GM12878 (cell line): ENCODE results near the gene ESR1. TPM values are rescaled to one million over a fixed set of nuclear protein-coding genes. Genes with fewer than 3 reads are reported as not detected.

Experiments used
- ATAC-seq: fragments of 200-7000 bp; cut with Tn5 transposase; 3 replicates; pipeline ENCODE4 v1.9.1; 2020; ENCODE audit warnings: mild to moderate bottlenecking, moderate library complexity
- BruUV-seq: library from RNA; stranded (reverse); fragments of 400-500 nt; replicated peaks from 2 replicates; lab custom pipeline; 2021; lab: Mats Ljungman, UMichigan
- CTCF ChIA-PET: fragments of 300-600 bp; sonication (Branson Sonifier 250); formaldehyde crosslinking; extraction: SDS; loops from one replicate; lab custom pipeline; 2021; ENCODE audit warnings: inconsistent platforms; lab: Yijun Ruan, JAX
- POLR2A ChIA-PET: fragments of 350-600 bp; formaldehyde crosslinking; extraction: SDS; loops from one replicate; lab custom pipeline; 2021; ENCODE audit warnings: inconsistent platforms; lab: Charles Lee
- RAD21 ChIA-PET: fragments of 300-600 bp; sonication (Branson Sonifier 250); formaldehyde crosslinking; loops from one replicate; lab custom pipeline; 2023; ENCODE audit warnings: antibody characterized with exemption; ENCODE audit not compliant: unreplicated experiment; lab: Charles Lee
- SMC1A ChIA-PET: fragments of 300-600 bp; sonication (Branson Sonifier 250); formaldehyde crosslinking; loops from one replicate; lab custom pipeline; 2023; ENCODE audit not compliant: unreplicated experiment, uncharacterized antibody; lab: Charles Lee
- DNase-seq: peaks from one replicate; pipeline ENCODE4 v3.0.0-alpha.2; 2011; ENCODE audit warnings: low read depth, low spot score
- FAIRE-seq: peaks from 3 replicates; lab custom pipeline; 2011; peaks lifted over from hg19 to GRCh38; lab: Jason Lieb, UNC
- H2AFZ ChIP-seq: 2 replicates; pipeline ENCODE4 v1.6.0; 2011; ENCODE audit warnings: low read depth, low read length, control low read depth; ENCODE audit not compliant: control insufficient read depth
- H3K27ac ChIP-seq: 2 replicates; pipeline ENCODE4 v1.5.1; 2011; ENCODE audit warnings: control low read depth; ENCODE audit not compliant: control insufficient read depth, insufficient read depth
- H3K27me3 ChIP-seq, 2 experiments: replicated peaks in 1 of 2; 2 replicates each; pipeline versions ENCODE4 v1.6.0 to v1.6.1; 2011; ENCODE audit warnings: low read length in 1 of 2; ENCODE audit not compliant: control insufficient read depth in 2 of 2, insufficient read depth in 2 of 2
- H3K36me3 ChIP-seq, 2 experiments: 2 replicates each; pipeline ENCODE4 v1.5.1; 2011; ENCODE audit warnings: low read length in 1 of 2; ENCODE audit not compliant: control insufficient read depth in 2 of 2, insufficient read depth in 2 of 2
- H3K4me1 ChIP-seq: 2 replicates; pipeline ENCODE4 v1.6.1; 2011; ENCODE audit warnings: mild to moderate bottlenecking, low read length, moderate library complexity, mixed read lengths; ENCODE audit not compliant: control insufficient read depth, insufficient read depth
- H3K4me2 ChIP-seq: 2 replicates; pipeline ENCODE4 v1.6.0; 2011; ENCODE audit warnings: control low read depth; ENCODE audit not compliant: control insufficient read depth, insufficient read depth
- H3K4me3 ChIP-seq: fragments of 200-600 bp; sonication (generic); 2 replicates; pipeline ENCODE4 v1.5.1; 2016
- H3K79me2 ChIP-seq: 2 replicates; pipeline ENCODE4 v1.6.0; 2011; ENCODE audit warnings: low read length; ENCODE audit not compliant: control insufficient read depth, insufficient read depth
- H3K9ac ChIP-seq: 2 replicates; pipeline ENCODE4 v1.8.0; 2011; ENCODE audit warnings: low read length, control low read depth, mixed read lengths; ENCODE audit not compliant: control insufficient read depth, insufficient read depth
- H3K9me3 ChIP-seq: replicated peaks from 3 replicates; pipeline ENCODE4 v1.5.1; 2011; ENCODE audit warnings: mild to moderate bottlenecking, low read length; ENCODE audit not compliant: control insufficient read depth, insufficient read depth
- H4K20me1 ChIP-seq: 2 replicates; pipeline ENCODE4 v1.6.0; 2011; ENCODE audit not compliant: control insufficient read depth, insufficient read depth
- BACH1 ChIP-seq: fragments of 450-650 bp; IDR thresholded peaks from 2 replicates; pipeline ENCODE4 v1.6.1; 2017; ENCODE audit warnings: mild to moderate bottlenecking, borderline replicate concordance
- E4F1 ChIP-seq: fragments of 450-650 bp; IDR thresholded peaks from 2 replicates; pipeline ENCODE4 v1.6.1; 2018; ENCODE audit warnings: borderline replicate concordance, mild to moderate bottlenecking; ENCODE audit not compliant: partially characterized antibody
- NFXL1 ChIP-seq: fragments of 450-650 bp; IDR thresholded peaks from 2 replicates; pipeline ENCODE4 v1.6.1; 2017; ENCODE audit warnings: antibody characterized with exemption, mild to moderate bottlenecking, borderline replicate concordance
- NR2F1 ChIP-seq: fragments of 450-650 bp; conservative IDR thresholded peaks from 2 replicates; pipeline ENCODE4 v1.6.1; 2017; ENCODE audit warnings: mild to moderate bottlenecking
- PAX5 ChIP-seq: IDR thresholded peaks from 2 replicates; pipeline ENCODE4 v1.6.1; 2011; ENCODE audit warnings: low read depth, low read length, borderline replicate concordance
- PAX8 ChIP-seq: fragments of 450-650 bp; IDR thresholded peaks from 2 replicates; pipeline ENCODE4 v1.6.1; 2017; ENCODE audit warnings: mild to moderate bottlenecking, moderate library complexity
- RUNX3 ChIP-seq: IDR thresholded peaks from 2 replicates; pipeline ENCODE4 v1.6.1; 2012; ENCODE audit warnings: low read length, inconsistent platforms
- SMARCA5 ChIP-seq: fragments of 450-650 bp; IDR thresholded peaks from 2 replicates; pipeline ENCODE4 v1.6.1; 2017; ENCODE audit warnings: mild to moderate bottlenecking
- WGBS: methylation state at CpG from one replicate; pipeline ENCODE4 v1.1.6; 2016; ENCODE audit warnings: low lambda C conversion rate; ENCODE audit not compliant: insufficient replicate concordance, insufficient coverage; ENCODE audit errors: missing lambda C conversion rate; 5-methylcytosine and 5-hydroxymethylcytosine counted together
- in situ Hi-C: fragments of 300-500 bp; cut with MboI; formaldehyde crosslinking; loops from 9 replicates; pipeline ENCODE4 v1.14.3; 2018; ENCODE audit warnings: mixed read lengths
- intact Hi-C: fragments of 100-400 bp; cut with micrococcal nuclease; formaldehyde crosslinking; loops from one replicate; pipeline ENCODE4 v1.14.2; 2022; ENCODE audit not compliant: unreplicated experiment
- polyA plus RNA-seq, 11 experiments: library from polyadenylated mRNA; depleted of rRNA in 4 of 11; unstranded in 6 of 11; stranded (reverse) in 5 of 11; fragments of >200 nt; fragmentation: Nextera tagmentation in 4 of 11; fragmentation: Illumina TruSeq in 1 of 11; extraction: Ambion mirVana in 4 of 11; extraction: Trizol in 1 of 11; gene quantifications; 1 replicate in 1 of 11; 2 replicates in 10 of 11; pipeline versions ENCODE4 v1.2.1 to v1.2.3, GENCODE V29; 2011 to 2016; ENCODE audit warnings: inconsistent platforms in 2 of 11, missing spikeins in 2 of 11, low read depth in 1 of 11
- total RNA-seq, 4 experiments: library from RNA; depleted of rRNA in 3 of 4; stranded (reverse); fragments of >200 nt in 3 of 4; fragmentation: Illumina TruSeq in 1 of 4; extraction: Trizol in 1 of 4; gene quantifications; 2 replicates each; pipeline versions ENCODE4 v1.2.1 to v1.2.3, GENCODE V29; 2013 to 2021
- TF ChIP-seq, protein P1 (sequence below): fragments of 450-650 bp; IDR thresholded peaks from 2 replicates; pipeline ENCODE4 v1.6.1; 2016; ENCODE audit warnings: mild to moderate bottlenecking
- TF ChIP-seq, protein P2 (sequence below): IDR thresholded peaks from 2 replicates; pipeline ENCODE4 v1.6.1; 2012; ENCODE audit warnings: improper control_type of control experiment, low read depth, low read length; ENCODE audit not compliant: insufficient replicate concordance

Gene ESR1
- total and polyA plus RNA-seq, 10 of the 15 experiments (the other 5 are each of a cell fraction or from before 2014, with no cell fraction given) = 0.03 to 0.51 (median 0.21) TPM; not detected in 4

DNA sequence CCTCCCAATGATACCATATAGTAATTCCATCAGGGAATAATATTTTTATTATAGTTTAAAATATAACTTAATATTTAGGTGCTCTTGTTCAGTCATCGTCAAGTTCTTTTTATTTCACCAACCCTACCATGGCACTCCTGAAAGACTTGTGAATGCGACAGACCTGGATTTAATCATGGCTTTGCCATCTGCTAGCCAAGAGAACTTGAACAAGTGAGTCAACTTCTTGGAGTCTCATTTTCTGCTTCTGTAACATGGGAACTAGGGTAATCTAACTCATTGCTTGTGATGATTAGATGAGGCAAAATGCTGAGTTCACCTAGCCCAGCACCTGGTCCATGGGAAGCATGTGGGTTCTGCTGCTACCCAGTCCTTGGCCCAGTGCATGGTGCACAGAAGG lies 62.9 kb downstream of the ESR1 start:
- ATAC-seq (no peak), DNase-seq (no peak), FAIRE-seq (no peak)
- Histone ChIP-seq H3K4me2 (no peak overlapping the region), H3K27me3 (no peaks in the 10 kb centered on the region), H3K36me3 (no peaks in the 10 kb centered on the region), H3K4me3 (no peak overlapping the region), H3K9me3 (no peaks in the 10 kb centered on the region), H3K27ac (no peak overlapping the region), H4K20me1 (no peaks in the 10 kb centered on the region), H2AFZ (no peak overlapping the region), H3K4me1 (no peaks in the 10 kb centered on the region), H3K79me2 (no peaks in the 10 kb centered on the region), H3K9ac (no peak overlapping the region)
- WGBS = 67% methylated on average over 2 of the region's 2 CpGs
- ChIA-PET SMC1A (no interaction called here), CTCF (interaction anchor here (1.1 kb wide), 1 partner anchor 18 kb away, joined by 3 read pairs; no protein-coding TSS in a partner anchor), POLR2A (no interaction called here), RAD21 (no interaction called here)
- intact Hi-C loops (no loop called here), in situ Hi-C loops (no loop called here)
- BruUV-seq = no TSS peak
- TF ChIP-seq, protein P1, sequence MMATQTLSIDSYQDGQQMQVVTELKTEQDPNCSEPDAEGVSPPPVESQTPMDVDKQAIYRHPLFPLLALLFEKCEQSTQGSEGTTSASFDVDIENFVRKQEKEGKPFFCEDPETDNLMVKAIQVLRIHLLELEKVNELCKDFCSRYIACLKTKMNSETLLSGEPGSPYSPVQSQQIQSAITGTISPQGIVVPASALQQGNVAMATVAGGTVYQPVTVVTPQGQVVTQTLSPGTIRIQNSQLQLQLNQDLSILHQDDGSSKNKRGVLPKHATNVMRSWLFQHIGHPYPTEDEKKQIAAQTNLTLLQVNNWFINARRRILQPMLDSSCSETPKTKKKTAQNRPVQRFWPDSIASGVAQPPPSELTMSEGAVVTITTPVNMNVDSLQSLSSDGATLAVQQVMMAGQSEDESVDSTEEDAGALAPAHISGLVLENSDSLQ = no peak
- TF ChIP-seq SMARCA5 = no peak
- no peak for TF ChIP-seq RUNX3
- TF ChIP-seq NFXL1 = no peak
- no peak for TF ChIP-seq PAX8
- TF ChIP-seq BACH1 = no peak
- no peak for TF ChIP-seq E4F1
- no peak for TF ChIP-seq PAX5
- TF ChIP-seq, protein P2, sequence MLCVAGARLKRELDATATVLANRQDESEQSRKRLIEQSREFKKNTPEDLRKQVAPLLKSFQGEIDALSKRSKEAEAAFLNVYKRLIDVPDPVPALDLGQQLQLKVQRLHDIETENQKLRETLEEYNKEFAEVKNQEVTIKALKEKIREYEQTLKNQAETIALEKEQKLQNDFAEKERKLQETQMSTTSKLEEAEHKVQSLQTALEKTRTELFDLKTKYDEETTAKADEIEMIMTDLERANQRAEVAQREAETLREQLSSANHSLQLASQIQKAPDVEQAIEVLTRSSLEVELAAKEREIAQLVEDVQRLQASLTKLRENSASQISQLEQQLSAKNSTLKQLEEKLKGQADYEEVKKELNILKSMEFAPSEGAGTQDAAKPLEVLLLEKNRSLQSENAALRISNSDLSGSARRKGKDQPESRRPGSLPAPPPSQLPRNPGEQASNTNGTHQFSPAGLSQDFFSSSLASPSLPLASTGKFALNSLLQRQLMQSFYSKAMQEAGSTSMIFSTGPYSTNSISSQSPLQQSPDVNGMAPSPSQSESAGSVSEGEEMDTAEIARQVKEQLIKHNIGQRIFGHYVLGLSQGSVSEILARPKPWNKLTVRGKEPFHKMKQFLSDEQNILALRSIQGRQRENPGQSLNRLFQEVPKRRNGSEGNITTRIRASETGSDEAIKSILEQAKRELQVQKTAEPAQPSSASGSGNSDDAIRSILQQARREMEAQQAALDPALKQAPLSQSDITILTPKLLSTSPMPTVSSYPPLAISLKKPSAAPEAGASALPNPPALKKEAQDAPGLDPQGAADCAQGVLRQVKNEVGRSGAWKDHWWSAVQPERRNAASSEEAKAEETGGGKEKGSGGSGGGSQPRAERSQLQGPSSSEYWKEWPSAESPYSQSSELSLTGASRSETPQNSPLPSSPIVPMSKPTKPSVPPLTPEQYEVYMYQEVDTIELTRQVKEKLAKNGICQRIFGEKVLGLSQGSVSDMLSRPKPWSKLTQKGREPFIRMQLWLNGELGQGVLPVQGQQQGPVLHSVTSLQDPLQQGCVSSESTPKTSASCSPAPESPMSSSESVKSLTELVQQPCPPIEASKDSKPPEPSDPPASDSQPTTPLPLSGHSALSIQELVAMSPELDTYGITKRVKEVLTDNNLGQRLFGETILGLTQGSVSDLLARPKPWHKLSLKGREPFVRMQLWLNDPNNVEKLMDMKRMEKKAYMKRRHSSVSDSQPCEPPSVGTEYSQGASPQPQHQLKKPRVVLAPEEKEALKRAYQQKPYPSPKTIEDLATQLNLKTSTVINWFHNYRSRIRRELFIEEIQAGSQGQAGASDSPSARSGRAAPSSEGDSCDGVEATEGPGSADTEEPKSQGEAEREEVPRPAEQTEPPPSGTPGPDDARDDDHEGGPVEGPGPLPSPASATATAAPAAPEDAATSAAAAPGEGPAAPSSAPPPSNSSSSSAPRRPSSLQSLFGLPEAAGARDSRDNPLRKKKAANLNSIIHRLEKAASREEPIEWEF = no peak
- TF ChIP-seq NR2F1 = no peak
